Gastroesophageal sphincter (tissue), 3 donors: ENCODE data around the gene FAAH.

Experiments used
- CTCF ChIP-seq, 4 experiments: fragments of 200-600 bp in 2 of 4; fragments of 450-650 bp in 2 of 4; sonication (generic) in 1 of 4; IDR thresholded peaks; one replicate each; pipeline ENCODE4 v1.5.1; 2017 to 2019; ENCODE audit warnings: antibody characterized with exemption in 4 of 4, mild to moderate bottlenecking in 2 of 4, moderate library complexity in 2 of 4
- EP300 ChIP-seq: sonication (generic); formaldehyde crosslinking; IDR thresholded peaks from one replicate; pipeline ENCODE4 v1.6.1; 2017; ENCODE audit warnings: antibody characterized with exemption, mild to moderate bottlenecking
- POLR2A ChIP-seq, 2 donors: fragments of 450-650 bp; IDR thresholded peaks; one replicate each; pipeline ENCODE4 v1.6.1; 2017; ENCODE audit warnings: antibody characterized with exemption in 2 of 2, mild to moderate bottlenecking in 2 of 2, moderate library complexity in 1 of 2
- POLR2AphosphoS5 ChIP-seq: sonication (generic); formaldehyde crosslinking; IDR thresholded peaks from one replicate; pipeline ENCODE4 v1.6.1; 2017; ENCODE audit warnings: antibody characterized with exemption

- TF ChIP-seq CTCF (IDR thresholded peaks at IDR 0.05) = no peak
- no peak for TF ChIP-seq POLR2A (IDR thresholded peaks at IDR 0.05)
- no peak for TF ChIP-seq EP300
- TF ChIP-seq POLR2AphosphoS5 = no peak
These were observed 48.8 kb upstream of the FAAH start for GRCh38 chr1:46345281-46345680.
